Measurements from ENCODE around the gene XXYLT1.

GRCh38 chr3:195118671-195119070 lies 152.3 kb downstream of the XXYLT1 start:
- TF ChIP-seq CTCF (IDR thresholded peaks at IDR 0.05 in 8 of 11, conservative IDR thresholded peaks at IDR 0.05 in 3 of 11) (no peak), POLR2A (IDR thresholded peaks at IDR 0.05) (no peak), POLR2AphosphoS5 (IDR thresholded peaks at IDR 0.05) (no peak)

Data from spleen (tissue), 7 donors.